ENCODE data around the gene ITPRIPL2. TPM values are rescaled to one million over a fixed set of nuclear protein-coding genes. Genes with fewer than 3 reads are reported as not detected.

Gene ITPRIPL2
- total RNA-seq, 2 experiments from 2014 or later: not detected

DNA sequence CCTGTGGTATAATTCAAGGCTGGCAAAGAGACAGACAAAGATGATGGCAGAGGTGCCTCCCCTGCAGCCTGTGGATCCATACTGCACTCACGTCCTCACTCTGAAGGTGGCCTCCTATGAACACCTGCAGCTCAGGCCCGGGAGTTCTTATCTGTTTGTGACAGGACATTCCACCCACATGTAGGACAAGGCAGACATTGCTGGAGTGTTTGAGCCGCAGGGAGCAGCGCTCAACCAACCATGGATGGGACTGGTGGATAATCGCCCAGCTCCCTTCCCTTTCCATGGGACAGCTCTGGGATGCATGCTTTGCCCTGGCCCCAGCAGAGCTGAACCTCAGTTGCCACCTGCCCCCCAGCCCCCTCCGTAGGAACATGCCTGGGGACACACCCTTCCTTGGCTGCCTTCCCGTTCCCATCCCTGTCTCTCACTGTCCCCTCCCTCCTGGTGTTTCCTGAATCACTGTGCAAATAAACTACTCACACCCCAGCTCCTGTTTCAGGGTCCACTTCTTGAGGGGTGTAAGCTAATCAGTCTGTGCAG, 22.2 kb downstream of the ITPRIPL2 start:
- Histone ChIP-seq H3K79me2 (ENCODE audit: insufficient read depth, low read depth, low read length) (no peaks in the 10 kb centered on the region), H4K20me1 (ENCODE audit: insufficient read depth, low read length) (no peaks in the 10 kb centered on the region), H3K4me1 (ENCODE audit: insufficient read depth, low read length, poor library complexity, severe bottlenecking) (peaks cover 5% of the 10 kb centered on the region), H3K9me3 (ENCODE audit: low read length) (no peaks in the 10 kb centered on the region), H3K4me3 (ENCODE audit: low read depth, low read length, poor library complexity, severe bottlenecking) (no peak overlapping the region), H3K4me2 (ENCODE audit: low read length) (no peak overlapping the region), H3K9me2 (ENCODE audit: insufficient read depth, low read length) (no peaks in the 10 kb centered on the region), H3K27ac (ENCODE audit: low read depth, low read length, poor library complexity, severe bottlenecking) (no peak overlapping the region), H2AFZ (ENCODE audit: low read length) (no peak overlapping the region), H3K36me3 (ENCODE audit: insufficient read depth, low read length) (no peaks in the 10 kb centered on the region)
- CTCF ChIA-PET (ENCODE audit: unreplicated experiment): interaction anchor here (0.5 kb wide), 1 partner anchor 377 kb away, joined by 3 read pairs; no protein-coding TSS in a partner anchor
- no TSS peak for BruUV-seq (replicated peaks)
- no peak for DNase-seq (ENCODE audit: low spot score)
- TF ChIP-seq, protein P1, sequence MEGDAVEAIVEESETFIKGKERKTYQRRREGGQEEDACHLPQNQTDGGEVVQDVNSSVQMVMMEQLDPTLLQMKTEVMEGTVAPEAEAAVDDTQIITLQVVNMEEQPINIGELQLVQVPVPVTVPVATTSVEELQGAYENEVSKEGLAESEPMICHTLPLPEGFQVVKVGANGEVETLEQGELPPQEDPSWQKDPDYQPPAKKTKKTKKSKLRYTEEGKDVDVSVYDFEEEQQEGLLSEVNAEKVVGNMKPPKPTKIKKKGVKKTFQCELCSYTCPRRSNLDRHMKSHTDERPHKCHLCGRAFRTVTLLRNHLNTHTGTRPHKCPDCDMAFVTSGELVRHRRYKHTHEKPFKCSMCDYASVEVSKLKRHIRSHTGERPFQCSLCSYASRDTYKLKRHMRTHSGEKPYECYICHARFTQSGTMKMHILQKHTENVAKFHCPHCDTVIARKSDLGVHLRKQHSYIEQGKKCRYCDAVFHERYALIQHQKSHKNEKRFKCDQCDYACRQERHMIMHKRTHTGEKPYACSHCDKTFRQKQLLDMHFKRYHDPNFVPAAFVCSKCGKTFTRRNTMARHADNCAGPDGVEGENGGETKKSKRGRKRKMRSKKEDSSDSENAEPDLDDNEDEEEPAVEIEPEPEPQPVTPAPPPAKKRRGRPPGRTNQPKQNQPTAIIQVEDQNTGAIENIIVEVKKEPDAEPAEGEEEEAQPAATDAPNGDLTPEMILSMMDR (conservative IDR thresholded peaks at IDR 0.05; ENCODE audit: low read length): no peak
- TF ChIP-seq EZH2phosphoT487 (IDR thresholded peaks at IDR 0.05; ENCODE audit: borderline replicate concordance, low read depth, low read length): no peak
- POLR2A ChIA-PET: no interaction called here
- intact Hi-C loops (cut with micrococcal nuclease; ENCODE audit: unreplicated experiment): no loop called here

DNA sequence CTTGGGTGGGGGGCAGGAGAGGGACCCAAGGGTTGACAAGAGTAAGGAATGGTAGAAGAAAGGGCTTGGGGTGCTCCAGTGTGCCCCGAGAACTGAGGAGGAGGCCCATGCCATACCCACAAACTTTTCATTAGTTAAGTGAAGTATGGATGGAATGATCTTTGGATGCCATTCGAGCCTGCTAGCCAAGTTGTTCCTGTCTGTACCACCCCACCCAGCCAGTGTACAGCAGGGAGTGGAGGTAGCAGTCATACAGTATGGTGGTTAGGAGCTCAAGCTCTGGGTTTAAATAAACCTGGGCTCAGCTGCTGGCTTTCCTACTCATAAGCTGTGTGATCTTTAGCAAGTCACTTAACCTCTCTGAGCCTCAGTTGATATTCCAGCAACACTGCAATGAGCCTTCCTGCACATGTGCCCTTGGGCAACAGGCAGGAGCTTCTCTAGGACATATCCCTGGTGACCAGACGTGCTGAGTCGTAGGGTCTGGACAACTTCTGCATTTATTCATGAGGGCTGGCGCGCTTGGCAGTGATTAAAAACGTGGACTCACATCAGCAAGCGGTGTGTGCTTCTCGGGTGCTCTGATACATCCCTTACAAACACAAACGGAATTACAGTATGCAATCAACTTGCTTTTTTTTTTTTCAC, 22.9 kb downstream of the ITPRIPL2 start:
- no peak for DNase-seq (ENCODE audit: low spot score)
- Histone ChIP-seq H3K79me2 (ENCODE audit: insufficient read depth, low read depth, low read length) (no peaks in the 10 kb centered on the region), H2AFZ (ENCODE audit: low read length) (no peak overlapping the region), H3K9me2 (ENCODE audit: insufficient read depth, low read length) (no peaks in the 10 kb centered on the region), H3K9me3 (ENCODE audit: low read length) (no peaks in the 10 kb centered on the region), H3K27ac (ENCODE audit: low read depth, low read length, poor library complexity, severe bottlenecking) (no peak overlapping the region), H3K4me2 (ENCODE audit: low read length) (no peak overlapping the region), H3K36me3 (ENCODE audit: insufficient read depth, low read length) (no peaks in the 10 kb centered on the region), H3K4me3 (ENCODE audit: low read depth, low read length, poor library complexity, severe bottlenecking) (no peak overlapping the region), H4K20me1 (ENCODE audit: insufficient read depth, low read length) (no peaks in the 10 kb centered on the region), H3K4me1 (ENCODE audit: insufficient read depth, low read length, poor library complexity, severe bottlenecking) (no peaks in the 10 kb centered on the region)
- BruUV-seq (replicated peaks): no TSS peak
- TF ChIP-seq, protein P1 (conservative IDR thresholded peaks at IDR 0.05; ENCODE audit: low read length): no peak
- TF ChIP-seq EZH2phosphoT487 (IDR thresholded peaks at IDR 0.05; ENCODE audit: borderline replicate concordance, low read depth, low read length): no peak
- intact Hi-C loops (cut with micrococcal nuclease; ENCODE audit: unreplicated experiment): no loop called here
- CTCF ChIA-PET (ENCODE audit: unreplicated experiment): no interaction called here
- POLR2A ChIA-PET: no interaction called here

All from OCI-LY7 (cell line).